ENCODE measurements around the gene TESK1. TPM values are rescaled to one million over a fixed set of nuclear protein-coding genes. Genes with fewer than 3 reads are reported as not detected.
A peak's percentile ranks its signal among the peaks of the same experiment; 100 is the strongest.

TESK1 gene
- total and polyA plus RNA-seq, 2 of the 8 experiments (the other 6 are each of a cell fraction or from before 2014, with no cell fraction given) = 13.5 to 13.9 TPM

DNA sequence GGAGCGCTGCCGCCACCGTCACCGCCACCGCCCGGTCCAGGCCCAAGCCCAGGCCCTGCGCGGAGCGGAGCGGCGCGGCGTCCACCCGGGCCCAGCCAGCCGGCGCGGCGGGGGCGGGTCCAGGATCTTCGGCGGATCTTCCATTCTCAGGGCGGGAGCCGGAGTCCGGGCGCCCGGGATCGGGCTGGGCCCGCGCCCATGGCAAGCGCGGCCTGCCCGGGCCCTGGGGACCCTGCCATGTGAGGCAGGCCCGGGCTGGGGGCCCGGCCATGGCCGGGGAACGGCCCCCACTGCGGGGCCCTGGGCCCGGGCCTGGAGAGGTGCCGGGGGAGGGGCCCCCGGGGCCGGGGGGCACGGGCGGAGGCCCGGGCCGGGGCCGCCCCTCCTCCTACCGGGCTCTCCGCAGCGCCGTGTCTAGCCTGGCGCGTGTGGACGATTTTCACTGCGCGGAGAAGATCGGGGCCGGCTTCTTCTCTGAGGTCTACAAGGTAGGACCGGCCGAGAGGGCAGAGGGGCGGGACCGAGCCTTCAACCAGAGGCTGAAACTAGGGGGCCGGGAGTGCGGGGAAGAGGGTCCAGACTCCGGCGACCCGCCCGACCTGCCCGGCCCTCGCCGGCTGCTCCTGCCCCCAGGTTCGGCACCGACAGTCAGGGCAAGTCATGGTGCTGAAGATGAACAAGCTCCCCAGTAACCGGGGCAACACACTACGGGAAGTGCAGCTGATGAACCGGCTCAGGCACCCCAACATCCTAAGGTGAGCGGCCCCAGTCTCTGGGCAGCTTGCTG lies 482 bp downstream of the TESK1 start (continued):
- TF ChIP-seq PHF8 (conservative IDR thresholded peaks at IDR 0.05; ENCODE audit: low read depth, low read length) = 0 out of 2 replicates have a peak, but pooled peaks have one; percentile 18
- no peak for TF ChIP-seq FOSL1 (IDR thresholded peaks at IDR 0.05; ENCODE audit: insufficient read depth, low read depth, low read length)
- TF ChIP-seq CREB1 (IDR thresholded peaks at IDR 0.05) = no peak
- peak; percentile 2 to 51; a peak in 2 of 4 replicates for TF ChIP-seq SIN3A (conservative IDR thresholded peaks at IDR 0.05 in 1 of 2, IDR thresholded peaks at IDR 0.05 in 1 of 2; ENCODE audit: low read depth in 1 of 2, low read length in 2 of 2)
- TF ChIP-seq CBX5 (IDR thresholded peaks at IDR 0.05; ENCODE audit: low read depth, low read length) = no peak
- no peak for TF ChIP-seq BCL11A (IDR thresholded peaks at IDR 0.05; ENCODE audit: low read depth in 2 of 2, low read length in 2 of 2)
- no peak for TF ChIP-seq SAP30 (IDR thresholded peaks at IDR 0.05; ENCODE audit: insufficient read depth, insufficient replicate concordance, low read length)
- TF ChIP-seq EZH2 (IDR thresholded peaks at IDR 0.05; ENCODE audit: low read depth, low read length, severe bottlenecking) = no peak
- no peak for TF ChIP-seq SP2 (IDR thresholded peaks at IDR 0.05; ENCODE audit: low read length)
- no peak for TF ChIP-seq YY1 (IDR thresholded peaks at IDR 0.05; ENCODE audit: low read depth, low read length)
- TF ChIP-seq POU5F1 (IDR thresholded peaks at IDR 0.05; ENCODE audit: low read depth, low read length) = no peak
- TF ChIP-seq HDAC2 (IDR thresholded peaks at IDR 0.05; ENCODE audit: borderline replicate concordance in 1 of 2, low read depth in 2 of 2, low read length in 2 of 2) = 0 out of 4 replicates have a peak, but pooled peaks of 1 of the 2 experiments have one; percentile 27
